ENCODE results near the gene DUSP12.
"Not testable (repeated sequence)": the region's sequence is repeated elsewhere in the genome, so short reads cannot be mapped to it uniquely, and the experiment has no call there.

The DUSP12 gene

DNA sequence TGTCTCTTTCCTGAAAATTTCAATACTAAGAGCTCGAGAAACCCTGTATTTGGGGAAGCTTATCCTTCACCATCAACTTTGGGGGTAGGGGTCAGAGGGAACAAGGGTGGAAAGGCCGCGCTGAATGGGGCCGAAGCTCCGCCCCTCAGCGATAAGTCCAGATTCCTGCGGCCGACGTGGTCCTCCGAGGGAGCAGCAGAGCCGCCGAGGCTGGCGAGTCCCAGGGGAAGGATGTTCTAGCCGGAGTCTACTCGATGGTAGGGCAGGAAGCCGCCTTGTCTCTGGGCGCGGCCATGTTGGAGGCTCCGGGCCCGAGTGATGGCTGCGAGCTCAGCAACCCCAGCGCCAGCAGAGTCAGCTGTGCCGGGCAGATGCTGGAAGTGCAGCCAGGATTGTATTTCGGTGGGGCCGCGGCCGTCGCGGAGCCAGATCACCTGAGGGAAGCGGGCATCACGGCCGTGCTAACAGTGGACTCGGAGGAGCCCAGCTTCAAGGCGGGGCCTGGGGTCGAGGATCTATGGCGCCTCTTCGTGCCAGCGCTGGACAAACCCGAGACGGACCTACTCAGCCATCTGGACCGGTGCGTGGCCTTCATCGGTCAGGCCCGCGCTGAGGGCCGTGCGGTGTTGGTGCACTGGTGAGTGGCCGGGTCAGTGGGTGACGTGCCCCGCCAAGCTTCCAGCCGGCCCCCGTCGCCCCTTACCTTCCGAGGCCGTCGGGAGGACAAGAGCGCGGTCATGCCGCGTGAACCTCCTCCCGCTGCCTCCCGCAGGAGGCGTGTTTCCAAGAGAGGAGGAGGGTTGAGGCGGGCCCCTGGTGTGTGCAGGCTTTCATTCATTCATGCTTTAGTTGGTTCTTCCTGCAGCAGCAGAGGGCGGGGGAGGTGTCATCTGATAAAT lies at the start of gene DUSP12:
DUSP12 (plus strand) TSS at position 278 of the 899 bp plus-strand sequence; CDS start at position 294, 16 bp downstream.
- DNase-seq = peak; percentile 91 to 93

- DNase-seq = no peak
Observed at GRCh38 chr1:161702250-161702649, 47.3 kb upstream of the DUSP12 start.

GRCh38 chr1:161705537-161705936 lies 44.0 kb upstream of the DUSP12 start:
- DNase-seq = peak in 1 of 2 donors; percentile 43

GRCh38 chr1:161706113-161706481 lies 43.5 kb upstream of the DUSP12 start:
- no peak for DNase-seq

DNA sequence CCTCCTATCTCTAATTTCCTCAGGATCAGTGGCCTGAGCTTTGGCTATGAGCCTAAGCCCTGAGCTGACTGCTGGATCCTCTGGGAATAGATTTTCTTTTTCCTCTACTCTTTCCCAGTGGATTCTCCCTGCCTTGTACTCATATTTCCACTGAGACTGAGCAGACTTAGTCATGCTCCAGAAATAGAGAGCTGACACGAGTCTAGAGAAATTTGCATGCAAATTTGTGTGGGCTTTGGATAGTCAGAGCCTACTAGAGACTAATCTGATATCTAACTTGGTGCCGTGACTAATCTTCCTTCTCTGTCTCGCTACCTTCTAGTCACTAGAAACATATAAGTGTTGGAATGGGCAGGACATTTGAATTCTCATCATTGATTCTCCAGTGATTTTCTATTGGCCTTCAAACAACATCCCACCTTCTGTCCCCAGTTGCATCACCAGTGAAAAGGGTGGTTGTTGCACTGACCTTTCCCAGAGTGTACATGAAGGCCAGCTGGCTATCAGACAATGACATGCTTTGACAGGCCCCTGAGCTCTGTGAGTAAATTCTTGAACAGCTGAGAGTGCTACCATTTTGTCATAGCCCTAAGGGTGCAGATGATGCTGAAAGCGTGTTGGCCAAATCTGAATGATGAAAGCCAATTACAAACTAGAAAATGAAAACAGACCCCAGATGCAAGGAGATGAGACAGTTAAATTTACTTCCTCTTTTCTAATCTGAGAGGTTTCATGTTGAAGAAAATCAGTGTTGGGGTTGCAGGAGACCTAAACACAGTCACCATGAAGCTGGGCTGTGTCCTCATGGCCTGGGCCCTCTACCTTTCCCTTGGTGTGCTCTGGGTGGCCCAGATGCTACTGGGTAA lies 42.9 kb upstream of the DUSP12 start, which contains the start of gene FCRLA:
FCRLA (plus strand) TSS at position 748 of the 866 bp plus-strand sequence; CDS start at position 784, 36 bp downstream.
- no peak for DNase-seq

GRCh38 chr1:161707503-161707902 lies 42.1 kb upstream of the DUSP12 start:
- DNase-seq = no peak

DNA sequence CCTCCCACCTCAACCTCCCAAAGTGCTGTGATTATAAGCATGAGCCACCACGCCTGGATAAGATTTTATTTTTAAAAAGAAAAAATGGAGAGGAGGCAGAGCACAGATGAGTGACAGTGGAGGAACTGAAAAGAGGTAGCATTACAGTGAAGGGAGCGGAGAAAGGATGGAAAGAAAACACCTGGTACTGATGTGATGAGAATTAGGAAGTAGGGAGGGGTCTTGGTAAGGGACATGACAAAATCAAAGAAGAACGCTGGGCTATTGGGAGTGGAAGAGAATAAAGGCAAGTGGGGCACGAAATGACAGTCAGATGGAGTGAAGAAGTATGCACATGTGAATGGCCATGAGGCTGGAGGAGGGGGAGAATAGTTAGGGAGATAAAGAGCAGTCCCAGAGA lies 40.2 kb upstream of the DUSP12 start:
- no peak for DNase-seq

- DNase-seq = no peak
Observed at GRCh38 chr1:161710560-161710959, 39.0 kb upstream of the DUSP12 start.

- no peak for DNase-seq
Observed at GRCh38 chr1:161718559-161719324, 30.8 kb upstream of the DUSP12 start.

GRCh38 chr1:161719325-161719611 lies 30.3 kb upstream of the DUSP12 start:
- no peak for DNase-seq

DNA sequence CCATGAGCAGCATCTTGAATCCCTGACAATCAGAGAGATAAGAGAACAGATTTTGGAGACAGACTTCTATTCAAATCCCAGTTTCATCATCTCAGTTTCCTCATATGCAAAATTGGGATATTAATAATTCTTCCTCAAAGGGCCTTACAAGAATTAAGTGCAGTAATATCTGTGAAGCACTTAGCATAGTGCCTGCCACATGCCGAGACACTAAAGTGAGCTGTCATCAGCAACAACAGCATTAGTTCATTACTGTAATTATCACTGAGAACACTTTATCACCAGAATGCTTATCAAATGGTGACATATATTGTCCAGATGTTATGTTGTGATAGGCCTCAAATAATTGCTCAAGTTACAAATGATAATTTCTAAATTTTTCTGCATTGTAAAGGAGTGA lies 29.2 kb upstream of the DUSP12 start:
- DNase-seq = no peak

- no peak for DNase-seq
Observed at GRCh38 chr1:161720956-161721737, 28.4 kb upstream of the DUSP12 start, which contains the start of gene FCRLB. TSS of gene FCRLB (plus strand) at chr1:161721544. CDS start at chr1:161722673, 1,129 bp downstream.

- peak in 1 of 2 donors; percentile 56 for DNase-seq
Observed at GRCh38 chr1:161721738-161722343, 27.7 kb upstream of the DUSP12 start.

DNA sequence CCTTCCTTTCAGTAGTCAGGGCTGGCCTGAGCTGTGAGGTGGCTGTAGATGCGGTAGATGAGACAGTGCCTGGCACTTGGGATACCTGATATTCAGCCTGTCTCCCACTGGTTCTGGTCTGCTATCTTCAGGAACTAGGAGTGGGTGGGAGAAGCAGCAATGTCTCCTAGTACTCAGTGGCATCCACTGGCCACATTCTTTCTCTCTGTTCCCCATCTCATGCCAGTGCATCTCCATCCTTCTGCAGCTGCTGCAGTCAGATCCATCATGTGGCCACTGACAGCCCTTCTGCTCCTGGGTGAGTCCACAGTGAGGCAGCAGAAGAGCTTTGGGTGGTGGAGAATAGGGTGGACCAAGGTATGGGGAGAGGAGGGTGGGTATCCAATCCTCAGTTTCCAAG lies 27.2 kb upstream of the DUSP12 start:
- DNase-seq = no peak

- no peak for DNase-seq
Observed at GRCh38 chr1:161723459-161724141, 26.0 kb upstream of the DUSP12 start.

DNA sequence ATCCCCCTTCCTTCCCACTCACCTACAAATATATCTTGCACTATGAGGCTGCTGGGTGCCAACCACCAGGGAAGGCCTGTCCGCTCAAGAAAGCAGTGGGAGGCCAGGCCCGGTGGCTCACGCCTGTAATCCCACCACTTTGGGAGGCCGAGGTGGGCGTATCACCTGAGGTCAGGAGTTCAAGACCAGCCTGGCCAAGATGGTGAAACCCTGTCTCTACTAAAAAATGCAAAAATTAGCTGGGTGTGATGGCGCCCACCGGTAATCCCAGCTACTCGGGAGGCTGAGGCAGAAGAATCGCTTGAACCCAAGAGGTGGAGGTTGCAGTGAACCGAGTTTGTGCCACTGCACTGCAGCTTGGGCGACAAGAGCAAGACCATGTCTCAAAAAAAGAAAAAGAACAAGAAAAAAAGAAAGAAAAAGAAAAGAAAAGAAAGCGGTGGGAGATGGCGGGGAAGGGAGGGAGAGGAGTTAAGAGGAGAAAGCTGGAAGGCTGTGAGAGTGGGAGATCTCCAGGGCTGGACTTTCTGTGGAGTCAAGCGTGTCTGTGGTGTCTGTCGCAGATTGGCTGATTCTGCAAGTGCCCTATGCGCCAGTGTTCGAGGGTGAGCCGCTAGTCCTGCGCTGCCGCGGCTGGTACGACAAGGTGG lies 24.2 kb upstream of the DUSP12 start:
- DNase-seq = not testable (repeated sequence)

DNA sequence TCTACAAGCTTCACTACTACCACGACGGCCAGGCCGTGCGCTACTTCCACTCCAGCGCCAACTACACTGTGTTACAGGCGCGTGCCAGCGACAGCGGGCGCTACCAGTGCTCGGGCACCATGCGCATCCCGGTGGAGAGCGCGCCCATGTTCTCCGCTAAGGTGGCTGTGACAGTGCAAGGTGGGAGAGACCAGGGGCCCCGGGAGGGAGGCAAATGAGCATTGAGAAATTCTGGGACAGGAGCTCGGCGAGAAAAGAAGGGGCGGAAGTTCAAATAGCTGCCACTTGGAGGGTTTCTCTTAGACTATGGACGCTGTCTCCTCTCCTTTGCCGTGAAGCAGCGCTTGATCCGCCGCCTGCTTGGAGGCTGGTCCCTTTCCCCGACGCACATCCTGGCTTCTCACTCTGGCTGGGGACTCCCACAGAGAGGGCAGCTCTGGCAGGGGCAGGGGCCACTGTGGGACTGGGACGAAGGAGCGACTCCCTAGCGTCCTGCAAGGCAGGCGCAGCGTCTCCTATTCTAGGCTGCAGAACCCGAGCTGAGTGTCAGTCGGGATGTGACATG lies 23.6 kb upstream of the DUSP12 start:
- DNase-seq = peak in 1 of 2 donors; percentile 28

DNA sequence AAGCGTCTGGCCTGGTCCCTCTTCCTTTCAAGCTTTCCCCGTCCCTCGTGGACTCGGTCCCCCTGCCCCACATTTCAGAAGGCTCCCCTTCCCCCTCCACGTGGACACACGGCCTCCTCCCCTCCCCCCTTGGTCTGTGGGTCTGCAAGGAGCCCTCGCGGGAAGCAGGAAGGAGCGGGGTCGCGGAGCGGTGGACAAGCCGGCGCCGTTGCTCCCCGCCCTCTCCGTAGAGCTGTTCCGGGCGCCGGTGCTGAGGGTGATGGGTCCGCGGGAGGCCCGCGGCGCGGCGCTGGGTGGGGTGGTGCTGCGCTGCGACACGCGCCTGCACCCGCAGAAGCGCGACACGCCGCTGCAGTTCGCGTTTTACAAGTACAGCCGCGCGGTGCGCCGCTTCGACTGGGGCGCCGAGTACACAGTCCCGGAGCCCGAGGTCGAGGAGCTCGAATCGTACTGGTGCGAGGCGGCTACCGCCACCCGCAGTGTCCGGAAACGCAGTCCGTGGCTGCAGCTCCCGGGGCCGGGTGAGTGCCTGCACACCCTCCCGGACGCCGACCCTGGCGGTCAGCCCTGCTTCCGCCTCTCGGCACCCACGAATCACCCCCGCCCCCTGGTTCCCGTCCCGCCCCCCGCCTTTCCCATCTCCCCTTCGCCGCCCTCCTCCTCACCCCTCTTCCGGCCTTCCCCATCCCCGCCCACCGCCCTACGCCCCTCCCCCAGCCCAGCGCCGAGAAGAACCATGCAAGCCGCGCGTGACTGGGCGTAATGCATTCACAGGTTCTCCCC lies 22.9 kb upstream of the DUSP12 start:
- peak; percentile 76 to 79 for DNase-seq

DNA sequence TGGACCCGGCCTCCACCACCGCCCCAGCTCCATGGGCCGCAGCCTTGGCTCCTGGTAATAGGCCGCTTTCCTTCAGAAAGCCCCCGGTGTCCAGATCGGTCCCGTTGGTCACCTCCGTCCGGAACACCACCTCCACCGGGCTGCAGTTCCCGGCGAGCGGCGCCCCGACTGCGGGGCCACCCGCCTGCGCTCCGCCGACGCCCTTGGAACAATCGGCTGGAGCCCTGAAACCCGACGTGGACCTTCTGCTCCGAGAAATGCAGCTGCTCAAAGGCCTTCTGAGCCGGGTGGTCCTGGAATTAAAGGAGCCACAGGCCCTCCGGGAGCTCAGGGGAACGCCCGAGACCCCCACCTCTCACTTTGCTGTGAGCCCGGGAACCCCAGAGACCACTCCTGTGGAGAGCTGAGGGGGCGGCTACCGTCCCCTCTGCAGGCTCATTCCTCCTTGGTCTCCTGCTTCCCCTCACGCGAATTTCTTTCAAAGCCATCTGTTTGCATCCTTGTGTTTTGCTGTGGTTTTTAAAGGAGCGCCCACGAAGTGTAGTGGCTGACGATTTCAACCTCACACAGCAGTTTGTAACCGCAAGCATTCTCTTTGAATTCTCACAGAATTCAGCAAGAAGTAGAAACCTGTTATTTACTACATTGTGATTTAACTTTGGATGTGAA lies 22.2 kb upstream of the DUSP12 start:
- peak; percentile 32 to 67 for DNase-seq

All from CD4-positive, alpha-beta T cell treated with Interleukin-4 for 1 hour (primary cell).